Measurements from ENCODE around the gene ANKMY2. TPM values are rescaled to one million over a fixed set of nuclear protein-coding genes. Genes with fewer than 3 reads are reported as not detected.
"Not testable (repeated sequence)": the region's sequence is repeated elsewhere in the genome, so short reads cannot be mapped to it uniquely, and the experiment has no call there.

ANKMY2 gene
- total RNA-seq, 2 experiments from 2014 or later: 10.2 to 11.0 TPM

GRCh38 chr7:16636555-16637101, 8.9 kb downstream of the ANKMY2 start:
- ChIA-PET POLR2A (no interaction called here), CTCF (no interaction called here)

- ChIA-PET POLR2A (no interaction called here), CTCF (interaction anchor here (0.5 kb wide), 1 partner anchor 8 kb away, joined by 3 read pairs; no protein-coding TSS in a partner anchor)
These were observed 11.2 kb downstream of the ANKMY2 start for GRCh38 chr7:16634271-16634738.

- CTCF ChIA-PET: no interaction called here
- POLR2A ChIA-PET: no interaction called here
These were observed 14.9 kb downstream of the ANKMY2 start for GRCh38 chr7:16630654-16631053.

GRCh38 chr7:16627236-16627635, 18.3 kb downstream of the ANKMY2 start:
- ChIA-PET POLR2A (no interaction called here), CTCF (no interaction called here)

- CTCF ChIA-PET: interaction anchor here (0.7 kb wide), 1 partner anchor 8 kb away, joined by 3 read pairs; no protein-coding TSS in a partner anchor
- POLR2A ChIA-PET: no interaction called here
These were observed 19.2 kb downstream of the ANKMY2 start for GRCh38 chr7:16626388-16626787.

- CTCF ChIA-PET: interaction anchor here (0.7 to 0.8 kb wide), 2 partner anchors 9 to 542 kb away, joined by 4 to 5 read pairs; no protein-coding TSS in a partner anchor
- POLR2A ChIA-PET: interaction anchor here (0.6 to 1.2 kb wide), 3 partner anchors 25 to 193 kb away, joined by 3 to 5 read pairs (median 4); partner anchors contain the start of gene ANKMY2
These were observed 25.6 kb downstream of the ANKMY2 start for GRCh38 chr7:16619979-16620408.

- POLR2A ChIA-PET: no interaction called here
- CTCF ChIA-PET: no interaction called here
These were observed 29.0 kb downstream of the ANKMY2 start for GRCh38 chr7:16616542-16616941.

GRCh38 chr7:16616122-16616521, 29.4 kb downstream of the ANKMY2 start:
- POLR2A ChIA-PET: no interaction called here
- CTCF ChIA-PET: no interaction called here

GRCh38 chr7:16615228-16615627, 30.3 kb downstream of the ANKMY2 start:
- ChIA-PET POLR2A (no interaction called here), CTCF (no interaction called here)

GRCh38 chr7:16611711-16612110, 33.8 kb downstream of the ANKMY2 start:
- ChIA-PET CTCF (no interaction called here), POLR2A (no interaction called here)

GRCh38 chr7:16609842-16610450, 35.6 kb downstream of the ANKMY2 start:
- ChIA-PET CTCF (no interaction called here), POLR2A (no interaction called here)

GRCh38 chr7:16606704-16607103, 38.9 kb downstream of the ANKMY2 start:
- CTCF ChIA-PET: no interaction called here
- POLR2A ChIA-PET: no interaction called here

- POLR2A ChIA-PET: no interaction called here
- CTCF ChIA-PET: interaction anchor here (0.5 kb wide), 1 partner anchor 118 kb away, joined by 3 read pairs; no protein-coding TSS in a partner anchor
These were observed 41.5 kb downstream of the ANKMY2 start for GRCh38 chr7:16604054-16604453.

- ChIA-PET POLR2A (no interaction called here), CTCF (interaction anchor here (0.5 kb wide), 1 partner anchor 117 kb away, joined by 3 read pairs; no protein-coding TSS in a partner anchor)
These were observed 41.9 kb downstream of the ANKMY2 start for GRCh38 chr7:16603633-16604032.

- ChIA-PET CTCF (no interaction called here), POLR2A (no interaction called here)
These were observed 45.7 kb downstream of the ANKMY2 start for GRCh38 chr7:16599860-16600259.

GRCh38 chr7:16598015-16598414, 47.5 kb downstream of the ANKMY2 start:
- ChIA-PET CTCF (no interaction called here), POLR2A (no interaction called here)

- POLR2A ChIA-PET, CTCF ChIA-PET: not testable (repeated sequence)
These were observed 50.0 kb downstream of the ANKMY2 start for GRCh38 chr7:16595596-16595995.

GRCh38 chr7:16594676-16595075, 50.9 kb downstream of the ANKMY2 start:
- ChIA-PET CTCF (no interaction called here), POLR2A (no interaction called here)

GRCh38 chr7:16594061-16594460, 51.5 kb downstream of the ANKMY2 start:
- ChIA-PET POLR2A (no interaction called here), CTCF (no interaction called here)

- CTCF ChIA-PET: no interaction called here
- POLR2A ChIA-PET: no interaction called here
These were observed 53.2 kb downstream of the ANKMY2 start for GRCh38 chr7:16592395-16592794.

GRCh38 chr7:16590424-16590823, 55.1 kb downstream of the ANKMY2 start:
- ChIA-PET CTCF (no interaction called here), POLR2A (no interaction called here)

GRCh38 chr7:16589881-16590280, 55.7 kb downstream of the ANKMY2 start:
- POLR2A ChIA-PET: no interaction called here
- CTCF ChIA-PET: no interaction called here

Measured in activated CD8-positive, alpha-beta memory T cell treated with anti-CD3 and anti-CD28 coated beads for 36 hours (primary cell).